Stimulated activated CD8-positive, alpha-beta memory T cell treated with anti-CD3 and anti-CD28 coated beads, Interleukin-2, amount 100 ng/mL, for 48 hours (primary cell): ENCODE data around the gene KLC1.
"Not testable (repeated sequence)": the region's sequence is repeated elsewhere in the genome, so short reads cannot be mapped to it uniquely, and the experiment has no call there.

Source experiments
- DNase-seq, 2 donors: peaks; one replicate each; pipeline ENCODE4 v3.0.0-alpha.2; 2020; ENCODE audit warnings: low read depth in 2 of 2

The KLC1 gene

DNA sequence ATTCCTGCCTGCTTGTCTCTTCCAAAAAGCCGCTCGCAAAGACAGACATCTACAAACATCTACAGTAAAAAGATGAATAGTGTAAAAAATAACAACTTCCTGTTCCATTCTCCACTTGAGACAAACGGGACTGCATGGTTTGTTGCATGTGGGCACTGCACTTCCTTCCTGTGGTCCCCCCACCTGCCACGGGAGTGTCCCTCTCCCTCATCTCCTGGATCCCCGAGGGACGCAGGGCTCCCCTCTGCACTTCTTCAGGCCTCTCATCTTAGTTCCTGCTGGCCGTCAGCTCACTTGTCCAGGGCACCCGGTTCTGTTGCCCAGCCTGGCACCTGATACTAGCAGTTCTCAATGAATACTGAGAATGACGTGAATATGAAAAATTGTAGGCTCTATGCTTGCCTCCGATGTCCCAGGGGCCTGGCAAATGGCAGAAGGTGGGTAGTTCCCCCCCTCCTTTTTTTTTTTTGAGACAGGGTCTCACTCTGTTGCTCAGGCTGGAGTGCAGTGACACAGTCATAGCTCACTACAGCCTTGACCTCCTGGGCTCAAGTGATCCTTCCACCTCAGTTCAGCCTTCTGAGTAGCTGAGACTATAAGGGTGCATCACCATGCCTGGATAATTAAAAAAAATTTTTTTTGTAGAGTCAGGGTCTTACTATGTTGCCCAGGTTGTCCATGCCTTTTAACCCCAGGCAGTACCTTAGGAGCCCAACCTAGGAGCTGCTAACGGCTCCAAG lies 3.5 kb upstream of the KLC1 start:
- DNase-seq, result no peak

GRCh38 chr14:103626146-103626850 lies 2.7 kb upstream of the KLC1 start:
- no peak for DNase-seq

- DNase-seq, result no peak
Observed at GRCh38 chr14:103627073-103628025, 1.7 kb upstream of the KLC1 start.

DNA sequence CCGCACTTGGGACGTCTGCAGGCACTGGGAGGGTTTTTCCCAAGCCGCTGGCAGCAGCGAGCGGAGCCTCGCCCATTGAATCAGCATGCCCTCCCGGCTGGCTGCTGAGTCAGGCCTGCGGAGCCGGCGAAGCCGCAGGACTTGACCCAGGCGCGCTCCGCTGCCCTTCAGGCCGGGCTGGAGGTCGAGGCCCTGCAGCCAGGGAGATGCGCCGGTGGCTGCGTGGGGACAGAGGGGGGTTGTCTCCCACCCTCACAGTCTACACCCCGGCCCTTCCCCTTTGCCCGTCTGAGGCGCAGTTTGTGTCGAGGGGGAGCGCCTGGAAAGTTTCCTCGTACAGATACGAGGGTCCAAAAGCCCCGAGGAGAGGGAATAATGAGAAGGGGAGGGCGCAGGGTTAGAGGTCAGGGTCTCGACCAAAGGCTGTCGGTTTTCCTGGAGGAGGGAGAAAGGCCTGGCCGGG lies 759 bp upstream of the KLC1 start:
- peak in 1 of 2 donors; percentile 4 for DNase-seq

DNA sequence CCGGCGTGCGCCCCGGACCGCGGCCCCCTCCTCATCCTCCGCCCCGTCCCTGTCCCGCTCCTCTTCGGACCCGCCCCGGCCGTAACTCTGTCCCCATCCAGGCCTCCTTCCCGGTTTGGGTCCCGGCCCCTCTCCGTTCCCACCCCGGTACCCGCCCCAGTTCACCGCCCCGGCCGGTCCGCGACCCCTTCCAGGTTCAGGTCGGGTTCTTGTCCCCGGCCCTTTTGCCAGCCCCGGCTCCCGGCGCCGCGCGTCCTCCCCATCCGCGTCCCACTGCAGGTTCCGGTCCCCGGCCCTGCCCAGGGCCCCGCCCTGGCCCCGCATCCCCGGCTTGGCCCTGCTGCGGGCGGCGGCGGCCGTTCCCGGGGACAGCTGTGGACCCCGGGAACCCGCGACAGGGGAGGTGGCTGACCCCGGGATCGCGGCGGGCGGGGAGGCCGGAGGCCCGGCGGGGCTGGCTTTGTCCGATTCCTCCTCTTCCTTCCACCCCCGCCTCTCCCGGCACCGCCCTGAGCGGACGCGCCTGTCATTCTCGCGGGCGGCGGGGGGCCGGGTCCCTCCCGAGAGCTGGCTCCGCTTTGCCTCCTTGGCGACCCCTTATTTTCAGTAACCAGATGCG lies 601 bp downstream of the KLC1 start:
- DNase-seq, result peak in 1 of 2 donors; percentile 39

DNA sequence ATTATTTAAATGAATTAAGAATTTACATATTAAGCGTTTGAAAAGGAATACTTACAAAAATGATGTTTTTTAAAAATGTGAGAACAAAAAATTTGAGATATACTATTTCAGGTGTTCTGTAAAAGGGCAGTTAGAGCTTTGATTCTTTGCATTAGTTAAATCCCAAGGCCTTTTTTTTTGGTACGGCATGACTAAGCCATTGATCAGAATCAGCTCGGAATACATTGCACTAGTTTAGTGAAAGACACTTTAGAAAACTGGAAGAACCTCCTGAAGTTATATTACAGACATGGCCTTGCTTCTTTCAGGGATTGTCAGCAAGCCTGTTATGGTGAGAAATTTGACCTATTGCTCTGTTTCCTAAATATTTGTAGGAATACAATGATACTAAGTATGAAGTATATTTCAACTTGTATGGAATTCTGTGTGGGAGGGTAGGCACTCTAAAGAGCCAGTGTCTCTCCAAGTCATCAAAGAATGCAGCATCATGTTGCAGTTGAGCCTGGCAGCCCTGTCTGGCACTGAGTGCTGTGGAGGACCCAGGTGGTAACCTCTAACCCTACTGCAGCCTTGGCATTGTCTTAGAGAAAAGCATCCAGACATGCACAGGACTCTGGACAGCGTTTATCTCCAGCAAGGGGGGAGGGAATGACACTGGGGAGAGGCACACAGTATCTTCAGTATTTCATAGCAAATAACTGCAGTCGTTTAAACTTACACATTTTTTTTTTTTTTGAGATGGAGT lies 1.5 kb downstream of the KLC1 start:
- DNase-seq, result no peak

GRCh38 chr14:103633391-103633790 lies 4.4 kb downstream of the KLC1 start:
- DNase-seq, result no peak

DNA sequence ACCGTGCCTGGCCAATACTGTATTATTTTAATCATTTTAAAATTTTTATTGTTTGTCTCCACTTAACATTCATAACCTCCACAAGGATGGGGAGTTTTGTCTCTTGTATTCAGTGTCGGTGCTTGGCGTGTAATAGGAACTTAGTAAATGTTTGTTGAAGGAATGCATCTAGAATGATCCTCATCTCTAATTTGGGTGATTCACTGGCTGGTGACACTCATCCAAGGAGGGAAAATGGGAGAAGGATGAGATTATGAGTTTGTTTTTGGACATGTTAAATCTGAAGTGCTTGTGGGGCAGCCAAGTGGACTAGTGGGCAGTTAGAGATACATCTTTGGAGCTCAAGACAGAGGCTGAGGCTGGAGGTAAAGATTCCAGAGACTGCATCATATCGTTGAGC lies 5.1 kb downstream of the KLC1 start:
- no peak for DNase-seq

DNA sequence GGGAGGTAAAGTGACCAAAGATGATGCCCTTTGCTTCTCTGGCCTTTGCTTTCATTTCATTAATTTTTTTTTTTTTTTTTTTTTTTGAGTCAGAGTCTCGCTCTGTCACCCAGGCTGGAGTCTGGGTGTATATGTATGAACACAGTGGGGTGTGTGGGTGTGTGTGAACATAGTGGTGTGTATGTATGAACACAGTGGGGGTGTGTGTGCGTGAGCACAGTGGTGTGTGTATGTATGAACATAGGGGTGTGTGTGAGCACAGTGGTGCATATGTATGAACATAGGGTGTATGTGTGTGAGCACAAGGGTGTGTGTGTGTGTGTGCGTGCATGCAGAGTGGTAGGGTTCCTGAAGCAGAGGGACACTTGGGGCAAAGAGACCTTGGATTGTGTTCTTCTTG lies 9.6 kb downstream of the KLC1 start:
- no peak for DNase-seq

GRCh38 chr14:103641161-103641560 lies 12.2 kb downstream of the KLC1 start:
- DNase-seq, result no peak

DNA sequence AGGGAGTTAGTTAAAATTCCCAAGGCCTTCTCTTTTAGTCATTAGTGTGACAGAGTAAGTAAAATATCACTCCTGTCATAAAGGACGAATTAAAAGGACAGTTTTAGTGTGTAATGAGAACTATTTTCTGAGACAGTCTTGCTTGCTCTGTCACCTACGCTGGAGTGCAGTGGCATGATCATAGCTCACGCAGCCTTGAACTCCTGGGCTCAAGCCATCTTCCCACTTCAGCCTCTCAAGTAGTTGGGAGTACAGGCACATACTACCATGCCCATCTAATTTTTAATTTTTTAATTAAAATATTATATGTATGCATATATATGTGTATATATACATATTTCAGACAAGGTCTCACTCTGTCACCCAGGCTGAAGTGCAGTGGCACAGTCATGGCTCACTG lies 17.2 kb downstream of the KLC1 start:
- DNase-seq, result no peak

DNA sequence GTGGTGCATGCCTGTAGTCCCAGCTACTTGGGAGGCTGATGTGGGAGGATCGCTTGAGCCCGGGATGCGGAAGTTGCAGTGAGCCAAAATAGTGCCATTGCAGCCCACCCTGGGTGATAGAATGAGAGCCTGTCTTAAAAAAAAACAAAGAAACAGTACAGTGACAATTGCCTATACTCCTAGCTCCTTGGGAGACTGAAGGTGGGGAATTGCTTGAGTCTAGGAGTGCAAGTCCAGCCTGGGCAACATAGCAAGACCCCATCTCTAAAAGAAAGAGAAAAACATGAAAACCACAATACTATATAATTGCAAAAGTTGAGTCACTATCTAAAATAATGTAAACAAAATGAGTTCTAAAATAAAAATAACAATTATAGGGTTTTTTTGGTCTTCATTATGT lies 20.0 kb downstream of the KLC1 start:
- no peak for DNase-seq

DNA sequence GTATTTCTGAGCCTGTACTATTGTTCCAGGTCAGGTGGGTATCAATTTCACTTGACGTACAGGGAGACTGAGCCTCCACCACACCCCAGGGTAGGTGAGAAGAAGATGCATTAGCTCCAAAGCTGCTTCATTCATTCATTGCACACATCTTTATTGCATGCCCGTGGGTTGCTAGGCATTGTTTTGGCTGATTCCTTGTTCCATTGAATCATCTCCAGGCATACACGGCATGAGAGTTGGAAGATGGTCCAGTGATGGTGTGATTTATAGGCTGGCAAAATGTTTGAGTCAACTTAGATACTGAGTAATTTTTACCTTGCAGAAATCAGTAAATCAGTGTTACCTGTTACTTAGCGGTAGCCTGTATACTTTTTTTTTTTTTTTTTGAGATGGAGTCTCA lies 21.2 kb downstream of the KLC1 start:
- no peak for DNase-seq

DNA sequence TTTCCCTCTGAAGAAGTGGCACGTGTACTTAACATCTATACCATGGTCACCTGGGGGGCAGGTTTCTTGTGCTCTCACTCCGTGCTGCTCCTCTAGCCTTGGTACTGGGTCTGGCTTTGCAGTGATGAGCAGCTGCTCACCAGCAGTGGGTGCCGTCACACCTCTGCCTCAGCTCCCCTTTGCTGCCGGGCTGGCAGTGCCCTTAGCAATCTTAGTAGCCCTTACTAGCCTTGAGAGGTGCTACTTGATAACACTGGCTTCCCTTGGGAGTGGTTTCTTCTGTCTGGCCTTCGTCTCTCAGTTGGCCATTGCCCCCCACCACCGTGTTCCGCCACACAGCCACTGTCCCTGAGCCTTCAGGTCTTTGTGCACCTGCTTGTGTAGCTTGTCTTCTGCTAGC lies 22.6 kb downstream of the KLC1 start:
- no peak for DNase-seq

DNA sequence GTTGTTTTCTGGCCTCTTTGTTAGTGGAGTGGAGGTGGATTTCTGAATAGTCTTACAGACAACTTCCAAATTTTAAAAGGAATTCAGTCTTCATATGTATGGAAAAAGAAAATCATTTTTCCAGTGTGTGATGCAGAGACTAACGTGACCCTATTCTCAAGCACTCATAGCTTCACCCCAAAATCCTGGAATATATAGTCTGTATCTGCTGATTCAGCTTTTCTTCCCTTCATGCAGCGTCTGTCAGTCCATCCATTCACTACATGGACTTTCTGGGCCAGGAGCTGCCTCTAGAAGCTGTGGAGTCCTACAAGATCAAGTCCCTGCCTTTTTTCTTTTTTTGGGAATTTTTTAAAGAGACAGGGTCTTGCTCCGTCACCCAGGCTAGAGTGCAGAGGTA lies 23.8 kb downstream of the KLC1 start:
- DNase-seq, result no peak

DNA sequence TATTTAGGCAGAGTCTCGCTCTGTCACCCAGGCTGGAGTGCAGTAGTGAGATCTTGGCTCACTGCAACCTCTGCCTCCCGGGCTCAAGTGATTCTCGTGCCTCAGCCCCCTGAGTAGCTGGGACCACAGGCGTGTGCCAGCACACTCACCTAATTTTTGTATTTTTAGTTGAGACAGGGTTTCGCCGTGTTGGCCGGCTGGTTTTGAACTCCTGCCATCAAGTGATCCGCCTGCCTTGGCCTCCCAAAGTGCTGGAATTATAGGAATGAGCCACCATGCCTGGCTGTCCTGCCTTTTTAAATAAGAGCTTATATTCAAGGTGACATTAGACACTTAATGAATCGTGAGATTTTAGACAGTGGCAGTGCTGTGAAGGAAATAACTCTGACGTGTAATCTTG lies 24.3 kb downstream of the KLC1 start:
- DNase-seq, result not testable (repeated sequence)

DNA sequence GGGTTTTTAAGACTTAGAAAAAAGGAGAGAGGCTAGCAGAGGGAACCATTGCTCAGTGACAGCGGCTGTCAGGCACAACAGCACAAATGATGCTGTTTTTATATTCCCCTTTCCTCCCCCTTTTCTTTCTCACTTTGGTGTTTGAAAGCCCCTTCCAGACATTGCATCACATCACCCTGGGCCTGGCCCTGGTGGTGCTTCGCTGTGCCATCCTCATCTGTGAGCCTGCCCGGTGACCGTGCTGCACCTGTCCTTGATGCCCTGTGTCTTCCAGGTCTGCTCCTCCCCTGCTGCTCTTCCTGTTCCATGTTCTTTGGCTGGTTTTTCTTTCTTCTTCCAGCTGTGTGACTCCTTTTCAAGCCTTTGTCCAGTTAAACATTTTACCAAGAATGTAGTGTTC lies 24.8 kb downstream of the KLC1 start:
- no peak for DNase-seq

DNA sequence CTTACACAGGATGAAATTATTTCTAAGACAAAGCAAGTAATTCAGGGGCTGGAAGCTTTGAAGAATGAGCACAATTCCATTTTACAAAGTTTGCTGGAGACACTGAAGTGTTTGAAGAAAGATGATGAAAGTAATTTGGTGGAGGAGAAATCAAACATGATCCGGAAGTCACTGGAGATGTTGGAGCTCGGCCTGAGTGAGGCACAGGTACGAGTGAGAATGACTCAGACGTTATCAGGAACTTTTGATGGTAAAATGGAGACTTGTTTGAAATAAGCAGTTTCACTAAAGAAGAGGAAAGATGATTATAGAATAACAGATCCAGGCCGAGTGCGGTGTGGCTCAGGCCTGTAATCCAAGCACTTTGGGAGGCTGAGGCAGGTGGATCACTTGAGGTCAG lies 25.6 kb downstream of the KLC1 start:
- DNase-seq, result no peak

- no peak for DNase-seq
Observed at GRCh38 chr14:103656031-103656755, 27.2 kb downstream of the KLC1 start.

- DNase-seq, result no peak
Observed at GRCh38 chr14:103656756-103657133, 27.7 kb downstream of the KLC1 start.

- DNase-seq, result no peak
Observed at GRCh38 chr14:103657471-103657870, 28.5 kb downstream of the KLC1 start.
